Mesenchymal stem cell (in vitro differentiated cells and primary cell): ENCODE measurements around the gene CYP26A1.

Experiments
- DNase-seq: peaks from one replicate; pipeline ENCODE4 v3.0.0-alpha.2; 2013
- H2AFZ ChIP-seq: one replicate; pipeline ENCODE4 v1.6.1; 2013; ENCODE audit warnings: low read depth, mild to moderate bottlenecking, control low read depth, inconsistent platforms, low read length, moderate library complexity
- H2AK5ac ChIP-seq: 2 replicates; pipeline ENCODE4 v1.6.1; 2013; ENCODE audit warnings: low read length, moderate library complexity, mild to moderate bottlenecking, inconsistent platforms; ENCODE audit not compliant: severe bottlenecking
- H2BK120ac ChIP-seq: one replicate; pipeline ENCODE4 v1.6.1; 2013; ENCODE audit warnings: low read depth, mild to moderate bottlenecking, inconsistent platforms, low read length, moderate library complexity
- H2BK12ac ChIP-seq, 2 experiments: one replicate each; pipeline ENCODE4 v1.6.1; 2013; ENCODE audit warnings: inconsistent platforms in 2 of 2, low read length in 2 of 2, mild to moderate bottlenecking in 2 of 2, moderate library complexity in 2 of 2, control low read depth in 1 of 2
- H2BK15ac ChIP-seq: one replicate; pipeline ENCODE4 v1.6.1; 2013; ENCODE audit warnings: mild to moderate bottlenecking, low read depth, inconsistent platforms; ENCODE audit not compliant: poor library complexity, severe bottlenecking
- H2BK5ac ChIP-seq: 2 replicates; pipeline ENCODE4 v1.6.1; 2013; ENCODE audit warnings: low read depth, mild to moderate bottlenecking, low read length, control low read depth, inconsistent platforms; ENCODE audit not compliant: poor library complexity, severe bottlenecking
- H3K14ac ChIP-seq, 2 experiments: one replicate each; pipeline ENCODE4 v1.6.1; 2013; ENCODE audit warnings: inconsistent platforms in 2 of 2, low read length in 2 of 2, control low read depth in 1 of 2, mild to moderate bottlenecking in 1 of 2, moderate library complexity in 1 of 2
- H3K18ac ChIP-seq, 2 experiments: one replicate each; pipeline ENCODE4 v1.6.1; 2013; ENCODE audit warnings: inconsistent platforms in 2 of 2, low read length in 2 of 2, control low read depth in 1 of 2, low read depth in 1 of 2, mild to moderate bottlenecking in 1 of 2
- H3K23ac ChIP-seq, 2 experiments: one replicate each; pipeline ENCODE4 v1.6.1; 2013; ENCODE audit warnings: inconsistent platforms in 2 of 2, low read length in 2 of 2, mild to moderate bottlenecking in 2 of 2, moderate library complexity in 2 of 2, control low read depth in 1 of 2
- H3K27ac ChIP-seq: 2 replicates; pipeline ENCODE4 v1.5.1; 2013; ENCODE audit warnings: mild to moderate bottlenecking, moderate library complexity, low read length, control low read depth, inconsistent platforms; ENCODE audit not compliant: poor library complexity, severe bottlenecking
- H3K27me3 ChIP-seq, 2 experiments: 2 replicates each; pipeline versions ENCODE4 v1.6.1 to v1.7.0; 2013; ENCODE audit warnings: low read length in 2 of 2, mild to moderate bottlenecking in 2 of 2, moderate library complexity in 2 of 2, control low read depth in 1 of 2, inconsistent platforms in 1 of 2; ENCODE audit not compliant: control insufficient read depth in 1 of 2, insufficient read depth in 1 of 2
- H3K36me3 ChIP-seq, 2 experiments: 2 replicates each; pipeline versions ENCODE4 v1.6.1 to v1.7.0; 2013; ENCODE audit warnings: low read length in 2 of 2, control low read depth in 1 of 2, inconsistent platforms in 1 of 2, low read depth in 1 of 2, mild to moderate bottlenecking in 1 of 2; ENCODE audit not compliant: insufficient read depth in 2 of 2, control insufficient read depth in 1 of 2
- H3K4ac ChIP-seq, 2 experiments: one replicate each; pipeline ENCODE4 v1.6.1; 2013; ENCODE audit warnings: inconsistent platforms in 2 of 2, low read length in 2 of 2, mild to moderate bottlenecking in 2 of 2, moderate library complexity in 2 of 2, control low read depth in 1 of 2, low read depth in 1 of 2
- H3K4me1 ChIP-seq: 2 replicates; pipeline ENCODE4 v1.6.1; 2013; ENCODE audit warnings: low read depth, low read length, control low read depth; ENCODE audit not compliant: control insufficient read depth, insufficient read depth
- H3K4me2 ChIP-seq: 2 replicates; pipeline ENCODE4 v1.6.1; 2013; ENCODE audit warnings: low read length, mild to moderate bottlenecking, inconsistent platforms; ENCODE audit not compliant: poor library complexity, severe bottlenecking
- H3K4me3 ChIP-seq, 2 experiments: 2 replicates each; pipeline versions ENCODE4 v1.5.1 to v1.7.0; 2013; ENCODE audit warnings: low read length in 2 of 2, mild to moderate bottlenecking in 2 of 2, control low read depth in 1 of 2, low read depth in 1 of 2; ENCODE audit not compliant: insufficient read depth in 1 of 2
- H3K79me1 ChIP-seq: replicated peaks from 2 replicates; pipeline ENCODE4 v1.6.1; 2013; ENCODE audit warnings: mild to moderate bottlenecking, control low read depth, low read length, inconsistent platforms; ENCODE audit not compliant: poor library complexity, severe bottlenecking
- H3K9ac ChIP-seq: 2 replicates; pipeline ENCODE4 v1.7.0; 2013; ENCODE audit warnings: mild to moderate bottlenecking, low read length, moderate library complexity
- H3K9me3 ChIP-seq: 2 replicates; pipeline ENCODE4 v1.7.0; 2013; ENCODE audit warnings: mild to moderate bottlenecking, low read length; ENCODE audit not compliant: control insufficient read depth
- H4K8ac ChIP-seq: one replicate; pipeline ENCODE4 v1.6.1; 2013; ENCODE audit warnings: inconsistent platforms, mild to moderate bottlenecking, low read length, moderate library complexity
- H4K91ac ChIP-seq: one replicate; pipeline ENCODE4 v1.6.1; 2013; ENCODE audit warnings: mild to moderate bottlenecking, low read length, inconsistent platforms
- WGBS: methylation state at CpG from one replicate; pipeline ENCODE4 v1.1.7; 2013; ENCODE audit warnings: mixed read lengths; 5-methylcytosine and 5-hydroxymethylcytosine counted together

CYP26A1 gene

DNA sequence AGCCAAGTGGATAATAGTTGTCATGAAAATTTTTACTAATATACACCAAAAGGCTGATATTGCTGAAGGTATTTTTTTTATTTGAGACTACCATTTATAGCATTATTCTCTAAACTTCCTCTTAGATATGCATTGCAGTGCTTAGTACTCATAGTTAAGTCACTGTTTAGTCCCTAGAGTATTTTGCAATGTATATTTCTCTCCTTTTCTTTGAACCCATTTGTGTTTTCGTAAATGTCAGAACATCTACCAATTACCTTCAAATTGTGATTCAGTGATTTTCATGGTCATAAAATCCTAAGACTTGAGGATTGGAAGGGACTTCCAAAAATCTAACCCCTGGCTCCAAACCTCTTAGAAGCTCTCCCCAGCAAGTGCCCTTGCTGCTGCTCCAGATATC lies 34.6 kb upstream of the CYP26A1 start:
- 90% methylated on average over 1 of the region's 1 CpG for WGBS
- Histone ChIP-seq H3K79me1 (no peaks in the 10 kb centered on the region), H2AFZ (no peak overlapping the region), H3K4me2 (no peak overlapping the region), H3K18ac (no peak overlapping the region), H4K91ac (no peak overlapping the region), H3K9ac (no peak overlapping the region), H3K4me1 (no peaks in the 10 kb centered on the region), H3K36me3 (no peaks in the 10 kb centered on the region), H3K23ac (no peak overlapping the region), H3K9me3 (no peaks in the 10 kb centered on the region), H2BK12ac (no peak overlapping the region), H2AK5ac (no peak overlapping the region), H3K4me3 (no peak overlapping the region), H3K27ac (no peak overlapping the region), H2BK15ac (no peak overlapping the region), H2BK120ac (no peak overlapping the region), H3K14ac (no peak overlapping the region), H2BK5ac (no peak overlapping the region), H3K27me3 (no peaks in the 10 kb centered on the region), H4K8ac (no peak overlapping the region), H3K4ac (no peak overlapping the region)
- no peak for DNase-seq

DNA sequence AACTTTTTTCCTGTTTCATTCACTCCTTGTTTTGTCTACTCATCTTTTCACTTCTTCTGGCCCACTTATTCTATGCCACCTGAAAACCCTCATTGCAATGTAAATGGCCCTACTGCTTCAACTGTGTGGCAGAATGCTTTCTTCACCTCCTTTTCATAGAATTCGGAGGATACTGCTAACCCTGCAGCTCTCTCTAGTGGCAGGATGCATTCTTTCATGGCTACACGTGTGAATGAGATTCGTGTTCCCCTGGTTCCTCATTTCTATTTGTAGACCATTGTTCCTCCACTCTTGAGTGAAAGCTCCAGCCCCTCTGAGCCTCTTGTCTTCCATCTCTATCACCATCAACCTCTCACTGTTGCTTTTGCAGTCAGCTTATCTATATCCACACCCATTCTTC lies 34.0 kb upstream of the CYP26A1 start:
- Histone ChIP-seq H3K18ac (no peak overlapping the region), H3K79me1 (no peaks in the 10 kb centered on the region), H3K27me3 (no peaks in the 10 kb centered on the region), H2AK5ac (no peak overlapping the region), H2BK5ac (no peak overlapping the region), H4K8ac (no peak overlapping the region), H3K9ac (no peak overlapping the region), H3K4me3 (no peak overlapping the region), H3K4me1 (no peaks in the 10 kb centered on the region), H2BK120ac (no peak overlapping the region), H3K4me2 (no peak overlapping the region), H3K9me3 (no peaks in the 10 kb centered on the region), H4K91ac (no peak overlapping the region), H2BK15ac (no peak overlapping the region), H3K4ac (no peak overlapping the region), H3K23ac (no peak overlapping the region), H3K36me3 (no peaks in the 10 kb centered on the region), H2BK12ac (no peak overlapping the region), H3K27ac (no peak overlapping the region), H3K14ac (no peak overlapping the region), H2AFZ (no peak overlapping the region)
- peak; percentile 30 for DNase-seq
- WGBS = 19% methylated on average over 3 of the region's 3 CpGs

DNA sequence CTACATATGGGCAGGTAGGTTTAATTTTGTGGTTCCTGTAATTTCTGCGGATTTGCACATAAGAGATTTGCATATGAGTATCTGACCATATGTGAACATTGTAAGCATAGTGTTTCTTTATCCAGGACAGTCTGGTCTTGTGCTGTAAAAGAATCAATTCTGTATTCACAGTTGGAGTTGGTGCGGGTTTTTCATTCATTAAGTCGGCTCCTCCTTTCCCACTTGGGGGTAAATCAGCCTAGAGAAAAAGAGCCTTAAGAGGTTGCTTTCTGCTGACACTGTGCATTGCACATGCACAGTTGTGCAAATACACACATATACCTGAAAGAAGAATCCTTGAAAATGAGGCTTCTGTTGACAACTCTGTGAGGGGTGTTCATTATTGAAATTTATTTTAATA lies 19.2 kb upstream of the CYP26A1 start:
- no peak overlapping the region for H2AK5ac ChIP-seq
- no peak overlapping the region for H2BK12ac ChIP-seq
- H2BK120ac ChIP-seq = no peak overlapping the region
- H2AFZ ChIP-seq = no peak overlapping the region
- H3K9me3 ChIP-seq = no peaks in the 10 kb centered on the region
- no peak overlapping the region for H3K14ac ChIP-seq
- 93% methylated on average over 3 of the region's 3 CpGs for WGBS
- H3K9ac ChIP-seq = no peak overlapping the region
- H3K4me1 ChIP-seq = no peaks in the 10 kb centered on the region
- H3K27me3 ChIP-seq = peaks cover under 1 to 9% of the 10 kb centered on the region in 2 experiments
- no peak overlapping the region for H2BK5ac ChIP-seq
- no peak overlapping the region for H4K91ac ChIP-seq
- no peak for DNase-seq
- no peak overlapping the region for H3K23ac ChIP-seq
- H3K4ac ChIP-seq = no peak overlapping the region
- H3K27ac ChIP-seq = no peak overlapping the region
- no peak overlapping the region for H4K8ac ChIP-seq
- no peak overlapping the region for H2BK15ac ChIP-seq
- no peaks in the 10 kb centered on the region for H3K79me1 ChIP-seq
- H3K4me3 ChIP-seq = no peak overlapping the region
- no peak overlapping the region for H3K4me2 ChIP-seq
- no peak overlapping the region for H3K18ac ChIP-seq
- H3K36me3 ChIP-seq = no peaks in the 10 kb centered on the region

DNA sequence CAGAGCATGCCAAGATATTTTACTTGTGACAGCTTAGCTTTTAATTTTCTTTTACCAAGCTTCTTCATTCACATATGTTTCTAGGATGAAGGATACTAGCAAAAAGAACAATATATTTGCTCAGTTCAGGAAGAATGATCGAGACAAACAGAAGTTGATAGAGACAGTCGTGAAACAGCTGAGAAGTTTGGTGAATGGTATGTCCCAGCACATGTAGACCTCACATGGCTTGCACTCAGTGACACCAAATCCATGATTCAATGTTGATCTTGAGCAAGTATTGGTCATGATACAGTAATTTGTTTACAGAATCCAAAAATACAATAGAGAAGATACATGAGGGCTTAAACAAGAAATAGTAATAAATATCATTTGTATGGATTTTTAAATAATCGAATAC lies 15.6 kb upstream of the CYP26A1 start:
- WGBS = 100% methylated on average over 2 of the region's 3 CpGs
- H3K4me3 ChIP-seq = no peak overlapping the region
- H2AK5ac ChIP-seq = no peak overlapping the region
- H3K27ac ChIP-seq = no peak overlapping the region
- H4K8ac ChIP-seq = no peak overlapping the region
- no peaks in the 10 kb centered on the region for H3K9me3 ChIP-seq
- H2BK120ac ChIP-seq = no peak overlapping the region
- H3K79me1 ChIP-seq = no peaks in the 10 kb centered on the region
- no peak overlapping the region for H2BK15ac ChIP-seq
- H2BK5ac ChIP-seq = no peak overlapping the region
- H3K4ac ChIP-seq = no peak overlapping the region
- no peak overlapping the region for H3K14ac ChIP-seq
- H3K9ac ChIP-seq = no peak overlapping the region
- no peak for DNase-seq
- H3K4me2 ChIP-seq = no peak overlapping the region
- H2BK12ac ChIP-seq = no peak overlapping the region
- H3K36me3 ChIP-seq = peaks cover 0 to 3% of the 10 kb centered on the region in 2 experiments
- no peak overlapping the region for H2AFZ ChIP-seq
- H4K91ac ChIP-seq = no peak overlapping the region
- peaks cover 34 to 45% of the 10 kb centered on the region in 2 experiments for H3K27me3 ChIP-seq
- no peak overlapping the region for H3K18ac ChIP-seq
- H3K23ac ChIP-seq = no peak overlapping the region
- H3K4me1 ChIP-seq = peaks cover 23% of the 10 kb centered on the region
